CD4-positive, alpha-beta T cell treated with Interleukin-15 for 4 hours (primary cell): ENCODE data around the gene IGSF22.

Source experiments
- DNase-seq: peaks from one replicate; pipeline ENCODE4 v3.0.0-alpha.2; 2020; ENCODE audit warnings: low spot score

The IGSF22 gene

GRCh38 chr11:18743900-18744514, 18.0 kb upstream of the IGSF22 start:
- no peak for DNase-seq

GRCh38 chr11:18743365-18743764, 17.4 kb upstream of the IGSF22 start:
- no peak for DNase-seq

- no peak for DNase-seq
Observed at GRCh38 chr11:18741783-18742182, 15.8 kb upstream of the IGSF22 start.

GRCh38 chr11:18739685-18740084, 13.7 kb upstream of the IGSF22 start:
- no peak for DNase-seq

- DNase-seq = no peak
Observed at GRCh38 chr11:18737642-18738041, 11.7 kb upstream of the IGSF22 start.

GRCh38 chr11:18736590-18737148, 10.7 kb upstream of the IGSF22 start:
- DNase-seq = no peak

- DNase-seq = no peak
Observed at GRCh38 chr11:18733202-18733601, 7.2 kb upstream of the IGSF22 start.

- peak; percentile 72 for DNase-seq
Observed at GRCh38 chr11:18731949-18732821, 6.2 kb upstream of the IGSF22 start.

GRCh38 chr11:18731441-18731840, 5.5 kb upstream of the IGSF22 start:
- no peak for DNase-seq

- no peak for DNase-seq
Observed at GRCh38 chr11:18730020-18730419, 4.0 kb upstream of the IGSF22 start.

GRCh38 chr11:18729426-18729825, 3.4 kb upstream of the IGSF22 start:
- DNase-seq = no peak

- DNase-seq = no peak
Observed at GRCh38 chr11:18728658-18729057, 2.7 kb upstream of the IGSF22 start.

- peak; percentile 52 for DNase-seq
Observed at GRCh38 chr11:18727479-18728236, 1.7 kb upstream of the IGSF22 start.

- no peak for DNase-seq
Observed at GRCh38 chr11:18723991-18724390, 2.0 kb downstream of the IGSF22 start.

- no peak for DNase-seq
Observed at GRCh38 chr11:18722293-18722637, 3.7 kb downstream of the IGSF22 start.

GRCh38 chr11:18721561-18722292, 4.3 kb downstream of the IGSF22 start:
- peak; percentile 52 for DNase-seq

GRCh38 chr11:18720808-18721560, 5.0 kb downstream of the IGSF22 start:
- DNase-seq = peak; percentile 76

GRCh38 chr11:18720091-18720807, 5.7 kb downstream of the IGSF22 start:
- no peak for DNase-seq

GRCh38 chr11:18715476-18715875, 10.5 kb downstream of the IGSF22 start:
- DNase-seq = no peak

GRCh38 chr11:18714443-18714780, 11.6 kb downstream of the IGSF22 start:
- DNase-seq = no peak
